Measurements from ENCODE around the gene ITM2A. TPM values are rescaled to one million over a fixed set of nuclear protein-coding genes. Genes with fewer than 3 reads are reported as not detected.

The ITM2A gene
- 39.1 TPM for total RNA-seq

GRCh38 chrX:79366873-79367749 lies at the start of gene ITM2A:
TSS of gene ITM2A (minus strand) at chrX:79367334. CDS start at chrX:79367215, 119 bp downstream.

Other genes starting within 250 kb of the ITM2A start
- gene GPR174, start 222.6 kb downstream of the ITM2A start, total RNA-seq = not detected

Measured in parietal lobe (tissue), 1 donor.